B cell (primary cell): Measurements from ENCODE around the gene PLRG1.

Experiments
- CTCF ChIP-seq: fragments of 200-600 bp; IDR thresholded peaks from one replicate; pipeline ENCODE4 v1.8.0; 2022; ENCODE audit warnings: antibody characterized with exemption, mild to moderate bottlenecking
- EZH2 ChIP-seq: IDR thresholded peaks from 2 replicates; pipeline ENCODE4 v1.6.1; 2012; ENCODE audit warnings: borderline replicate concordance, low read depth, mild to moderate bottlenecking, moderate library complexity, low read length; ENCODE audit not compliant: insufficient read depth, poor library complexity, severe bottlenecking

- TF ChIP-seq EZH2 (no peak), CTCF (no peak)
Measured at GRCh38 chr4:154574311-154574710, 24.1 kb upstream of the PLRG1 start.
